IMR-90 (cell line): ENCODE measurements around the gene DISC1. TPM values are rescaled to one million over a fixed set of nuclear protein-coding genes. Genes with fewer than 3 reads are reported as not detected.

Experiments
- ATAC-seq: fragments of 200-7000 bp; cut with Tn5 transposase; 2 replicates; pipeline ENCODE4 v1.9.1; 2020; ENCODE audit warnings: low read depth, mild to moderate bottlenecking, moderate library complexity
- BruUV-seq: library from RNA; stranded (reverse); fragments of 400-500 nt; replicated peaks from 2 replicates; lab custom pipeline; 2021; lab: Mats Ljungman, UMichigan
- CTCF ChIA-PET: fragments of 300-600 bp; formaldehyde crosslinking; extraction: SDS; loops from one replicate; lab custom pipeline; 2021; ENCODE audit warnings: antibody characterized with exemption; lab: Yijun Ruan, JAX
- POLR2A ChIA-PET: fragments of 300-600 bp; sonication (Branson Sonifier 250); formaldehyde crosslinking; loops from one replicate; lab custom pipeline; 2022; ENCODE audit warnings: antibody characterized with exemption; ENCODE audit not compliant: unreplicated experiment; lab: Charles Lee
- DNase-seq: peaks from one replicate; pipeline ENCODE4 v3.0.0; 2013
- H2AFZ ChIP-seq: replicated peaks from 2 replicates; pipeline ENCODE3; 2013; ENCODE audit warnings: low read length, mild to moderate bottlenecking; ENCODE audit not compliant: poor library complexity
- H2AK5ac ChIP-seq: 2 replicates; pipeline ENCODE4 v1.6.1; 2013; ENCODE audit warnings: low read depth, low read length, inconsistent platforms
- H2AK9ac ChIP-seq: replicated peaks from 2 replicates; pipeline ENCODE3; 2013; ENCODE audit warnings: mild to moderate bottlenecking, low read depth, low read length, moderate library complexity; ENCODE audit not compliant: poor library complexity
- H2BK120ac ChIP-seq: 2 replicates; pipeline ENCODE4 v1.6.1; 2013; ENCODE audit warnings: low read depth, low read length, inconsistent platforms
- H2BK15ac ChIP-seq: 3 replicates; pipeline ENCODE4 v1.6.1; 2013; ENCODE audit warnings: low read depth, low read length, inconsistent platforms
- H2BK20ac ChIP-seq: 2 replicates; pipeline ENCODE4 v1.6.1; 2013; ENCODE audit warnings: low read depth, mild to moderate bottlenecking, inconsistent platforms, low read length, moderate library complexity
- H2BK5ac ChIP-seq: 2 replicates; pipeline ENCODE4 v1.6.1; 2013; ENCODE audit warnings: mild to moderate bottlenecking, low read depth, low read length, inconsistent platforms; ENCODE audit not compliant: poor library complexity, severe bottlenecking
- H3K14ac ChIP-seq: replicated peaks from 2 replicates; pipeline ENCODE4 v1.6.1; 2013; ENCODE audit warnings: low read depth, low read length, inconsistent platforms
- H3K18ac ChIP-seq: 2 replicates; pipeline ENCODE4 v1.6.1; 2013; ENCODE audit warnings: low read depth, low read length, control low read depth
- H3K23ac ChIP-seq: 2 replicates; pipeline ENCODE4 v1.6.1; 2013; ENCODE audit warnings: low read depth, low read length, inconsistent platforms
- H3K27ac ChIP-seq: 2 replicates; pipeline ENCODE4 v1.5.1; 2013; ENCODE audit warnings: mild to moderate bottlenecking, control low read depth, low read length; ENCODE audit not compliant: insufficient read depth
- H3K27me3 ChIP-seq: 2 replicates; pipeline ENCODE4 v1.6.1; 2013; ENCODE audit warnings: low read length; ENCODE audit not compliant: control insufficient read depth, insufficient read depth
- H3K36me3 ChIP-seq: 2 replicates; pipeline ENCODE4 v1.6.1; 2013; ENCODE audit warnings: low read length, mixed read lengths; ENCODE audit not compliant: control insufficient read depth, insufficient read depth
- H3K4ac ChIP-seq: 2 replicates; pipeline ENCODE4 v1.6.1; 2013; ENCODE audit warnings: low read depth, low read length, inconsistent platforms
- H3K4me1 ChIP-seq: 2 replicates; pipeline ENCODE4 v1.6.1; 2013; ENCODE audit warnings: low read length, mixed read lengths; ENCODE audit not compliant: control insufficient read depth, insufficient read depth
- H3K4me2 ChIP-seq: 2 replicates; pipeline ENCODE4 v1.6.1; 2013; ENCODE audit warnings: low read depth, mild to moderate bottlenecking, control low read depth, low read length, moderate library complexity
- H3K4me3 ChIP-seq: 2 replicates; pipeline ENCODE4 v1.5.1; 2013; ENCODE audit warnings: low read depth, mild to moderate bottlenecking, control low read depth, low read length, moderate library complexity; ENCODE audit not compliant: insufficient read depth
- H3K56ac ChIP-seq: 2 replicates; pipeline ENCODE4 v1.6.1; 2013; ENCODE audit warnings: low read length, inconsistent platforms; ENCODE audit not compliant: insufficient read depth; ENCODE audit errors: extremely low read depth
- H3K79me1 ChIP-seq, 2 experiments: 2 replicates each; pipeline ENCODE4 v1.6.1; 2013; ENCODE audit warnings: low read length in 2 of 2, inconsistent platforms in 1 of 2, low read depth in 1 of 2
- H3K9ac ChIP-seq: 2 replicates; pipeline ENCODE4 v1.6.1; 2013; ENCODE audit warnings: low read depth, low read length, control low read depth
- H3K9me1 ChIP-seq: 2 replicates; pipeline ENCODE4 v1.6.1; 2013; ENCODE audit warnings: low read length, inconsistent platforms; ENCODE audit not compliant: insufficient read depth
- H3K9me3 ChIP-seq: 2 replicates; pipeline ENCODE4 v1.6.1; 2013; ENCODE audit warnings: low read length; ENCODE audit not compliant: control insufficient read depth, insufficient read depth
- H4K20me1 ChIP-seq: 2 replicates; pipeline ENCODE4 v1.6.1; 2013; ENCODE audit warnings: low read length, inconsistent platforms; ENCODE audit not compliant: insufficient read depth
- H4K5ac ChIP-seq: 2 replicates; pipeline ENCODE4 v1.6.1; 2013; ENCODE audit warnings: mild to moderate bottlenecking, low read depth, low read length, control low read depth
- H4K8ac ChIP-seq, 2 experiments: 2 replicates each; pipeline ENCODE4 v1.6.1; 2013; ENCODE audit warnings: low read depth in 2 of 2, low read length in 2 of 2, control low read depth in 1 of 2, inconsistent platforms in 1 of 2
- H4K91ac ChIP-seq: 2 replicates; pipeline ENCODE4 v1.6.1; 2013; ENCODE audit warnings: low read depth, low read length, inconsistent platforms; ENCODE audit not compliant: insufficient read depth
- ELK1 ChIP-seq: fragments of 150-350 bp; IDR thresholded peaks from 2 replicates; pipeline ENCODE4 v1.6.1; 2016; ENCODE audit warnings: low read depth, mild to moderate bottlenecking, low read length, moderate library complexity, borderline replicate concordance
- MAZ ChIP-seq: IDR thresholded peaks from 2 replicates; pipeline ENCODE4 v1.6.1; 2012; ENCODE audit warnings: low read depth, mild to moderate bottlenecking, low read length, improper control_type of control experiment, moderate library complexity, borderline replicate concordance
- MXI1 ChIP-seq: IDR thresholded peaks from 2 replicates; pipeline ENCODE4 v1.6.1; 2012; ENCODE audit warnings: low read depth, mild to moderate bottlenecking, low read length, moderate library complexity, borderline replicate concordance
- POLR2A ChIP-seq: IDR thresholded peaks from 2 replicates; pipeline ENCODE4 v1.6.1; 2012; ENCODE audit warnings: mild to moderate bottlenecking, low read depth, low read length
- RAD21 ChIP-seq: IDR thresholded peaks from 2 replicates; pipeline ENCODE4 v1.6.1; 2012; ENCODE audit warnings: low read length, improper control_type of control experiment
- SMC3 ChIP-seq: fragments of 150-350 bp; IDR thresholded peaks from 2 replicates; pipeline ENCODE4 v1.6.1; 2016; ENCODE audit warnings: low read depth, mild to moderate bottlenecking, antibody characterized with exemption, low read length, moderate library complexity
- WGBS, 2 experiments: methylation state at CpG; one replicate each; pipeline versions ENCODE4 v1.1.5 to v1.1.7; 2013; ENCODE audit warnings: missing lambda C conversion rate in 2 of 2; ENCODE audit not compliant: insufficient read length in 1 of 2; ENCODE audit errors: extremely low coverage in 2 of 2; 5-methylcytosine and 5-hydroxymethylcytosine counted together
- dilution Hi-C: fragments of 300-500 bp; cut with HindIII; formaldehyde crosslinking; loops from one replicate; pipeline ENCODE4 v1.14.3; 2018; ENCODE audit warnings: low sequenced_read_pairs; ENCODE audit not compliant: unreplicated experiment
- in situ Hi-C: fragments of 300-500 bp; cut with MboI; formaldehyde crosslinking; loops from 3 replicates; pipeline ENCODE4 v1.14.3; 2019; ENCODE audit warnings: low sequenced_read_pairs, inconsistent platforms, mixed read lengths
- intact Hi-C: fragments of 100-400 bp; cut with micrococcal nuclease; formaldehyde crosslinking; loops from 2 replicates; pipeline ENCODE4 v1.10.0; 2022
- polyA plus RNA-seq, 3 experiments: library from polyadenylated mRNA; depleted of rRNA; stranded (reverse); fragments of >200 nt; gene quantifications; 2 replicates each; pipeline ENCODE4 v1.2.3, GENCODE V29; 2012; ENCODE audit warnings: low replicate concordance in 1 of 3
- total RNA-seq: library from RNA; depleted of rRNA; stranded (reverse); fragments of >200 nt; gene quantifications from 2 replicates; pipeline ENCODE4 v1.2.3, GENCODE V29; 2012
- TF ChIP-seq, protein P1 (sequence below): fragments of 150-350 bp; IDR thresholded peaks from 2 replicates; pipeline ENCODE4 v1.6.1; 2017; ENCODE audit warnings: mild to moderate bottlenecking, antibody characterized with exemption, low read length, low read depth

DISC1 gene
- total and polyA plus RNA-seq, 2 of the 4 experiments (the other 2 are of a cell fraction), result 2.2 to 7.0 TPM

DNA sequence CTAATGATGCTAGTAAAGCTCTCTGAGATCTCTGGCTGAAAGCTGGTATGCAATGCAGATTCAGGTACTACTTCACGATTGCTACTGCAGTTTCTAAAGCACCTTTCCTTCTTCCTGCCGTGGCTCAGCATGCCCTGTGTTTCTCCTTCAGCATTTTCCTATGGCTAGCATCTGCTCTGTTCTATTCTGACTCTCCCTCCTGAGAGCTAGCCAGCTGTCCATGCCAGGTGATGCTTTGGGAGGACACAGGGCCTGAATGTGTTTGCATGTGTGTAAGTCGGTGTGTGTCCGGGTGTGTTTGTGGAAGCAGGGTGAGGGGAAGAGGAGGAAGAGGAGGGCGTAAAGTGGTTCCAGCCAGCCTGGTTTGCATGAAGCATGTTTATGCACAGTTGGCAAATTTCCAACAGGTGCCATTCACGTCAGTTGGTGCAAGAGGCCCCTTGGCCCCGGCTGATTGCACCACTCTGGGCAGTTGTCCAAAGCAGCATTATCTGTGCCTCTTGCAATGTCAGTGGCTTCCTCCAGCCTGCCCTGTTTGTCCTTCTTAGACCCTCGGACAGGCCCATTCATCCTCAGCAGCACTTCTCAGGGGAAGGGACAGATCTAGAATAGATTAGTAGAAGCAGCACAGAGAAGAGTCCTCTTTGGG is 433.3 kb downstream of the DISC1 start:
- Histone ChIP-seq H2AK5ac (no peak overlapping the region), H3K9ac (no peak overlapping the region), H3K4me2 (no peak overlapping the region), H3K4me1 (no peaks in the 10 kb centered on the region), H3K14ac (no peak overlapping the region), H2BK15ac (no peak overlapping the region), H2AK9ac (no peak overlapping the region), H3K9me1 (0 out of 2 replicates have a peak, but pooled peaks cover 3% of the 10 kb centered on the region), H2BK120ac (no peak overlapping the region), H4K8ac (no peak overlapping the region), H3K4me3 (no peak overlapping the region), H3K9me3 (no peaks in the 10 kb centered on the region), H4K5ac (no peak overlapping the region), H3K23ac (no peak overlapping the region), H3K27me3 (no peaks in the 10 kb centered on the region), H4K20me1 (no peaks in the 10 kb centered on the region), H3K56ac (no peak overlapping the region), H2AFZ (peak overlapping the region; percentile 4), H2BK5ac (no peak overlapping the region), H3K27ac (no peak overlapping the region), H4K91ac (no peak overlapping the region), H3K79me1 (no peaks in the 10 kb centered on the region), H2BK20ac (no peak overlapping the region), H3K4ac (no peak overlapping the region), H3K18ac (no peak overlapping the region), H3K36me3 (no peaks in the 10 kb centered on the region)
- in situ Hi-C loops, result no loop called here
- DNase-seq (no peak), ATAC-seq (no peak)
- TF ChIP-seq, protein P1, sequence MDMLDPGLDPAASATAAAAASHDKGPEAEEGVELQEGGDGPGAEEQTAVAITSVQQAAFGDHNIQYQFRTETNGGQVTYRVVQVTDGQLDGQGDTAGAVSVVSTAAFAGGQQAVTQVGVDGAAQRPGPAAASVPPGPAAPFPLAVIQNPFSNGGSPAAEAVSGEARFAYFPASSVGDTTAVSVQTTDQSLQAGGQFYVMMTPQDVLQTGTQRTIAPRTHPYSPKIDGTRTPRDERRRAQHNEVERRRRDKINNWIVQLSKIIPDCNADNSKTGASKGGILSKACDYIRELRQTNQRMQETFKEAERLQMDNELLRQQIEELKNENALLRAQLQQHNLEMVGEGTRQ, result no peak
- TF ChIP-seq POLR2A, result no peak
- no peak for TF ChIP-seq MXI1
- TF ChIP-seq RAD21, result no peak
- no peak for TF ChIP-seq SMC3
- no peak for TF ChIP-seq ELK1
- TF ChIP-seq MAZ, result no peak
- intact Hi-C loops, result no loop called here
- POLR2A ChIA-PET, result interaction anchor here (0.5 kb wide), 1 partner anchor 12 kb away, joined by 6 read pairs; no protein-coding TSS in a partner anchor
- BruUV-seq, result no TSS peak
- 58% methylated on average over 2 of the region's 8 CpGs; no CpG with 5 or more reads in 1 of the 2 experiments for WGBS, 2 experiments
- CTCF ChIA-PET, result no interaction called here
- dilution Hi-C loops, result no loop called here
